Stimulated activated CD8-positive, alpha-beta memory T cell treated with anti-CD3 and anti-CD28 coated beads, Interleukin-15, amount 100 ng/mL, for 48 hours (primary cell): ENCODE measurements around the gene VWC2L.

Experiments
- DNase-seq, 2 donors: peaks; one replicate each; pipeline ENCODE4 v3.0.0-alpha.2; 2020; ENCODE audit warnings: low read depth in 2 of 2

The VWC2L gene

GRCh38 chr2:214465363-214466146 lies 54.7 kb downstream of the VWC2L start:
- no peak for DNase-seq

DNA sequence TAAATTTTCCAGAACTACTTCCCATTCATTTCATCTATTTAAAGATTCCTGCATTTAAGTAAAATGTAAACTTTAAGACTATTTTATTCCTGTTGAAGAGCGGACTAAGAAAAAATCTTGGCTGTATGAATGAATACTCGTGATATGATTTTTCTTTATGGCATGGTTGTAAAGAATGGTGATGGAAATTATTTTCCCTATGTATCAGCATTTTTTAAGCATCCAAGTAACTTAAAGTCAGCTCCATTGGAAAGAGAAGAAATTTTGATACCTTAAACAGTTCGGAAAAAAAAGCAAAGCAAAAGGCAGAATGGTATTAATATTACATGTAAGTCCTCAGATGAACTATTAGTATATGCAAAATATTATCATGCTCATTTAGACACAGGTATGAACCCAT lies 58.9 kb downstream of the VWC2L start:
- DNase-seq: no peak

- no peak for DNase-seq
These were observed 60.5 kb downstream of the VWC2L start for GRCh38 chr2:214471382-214471781.

DNA sequence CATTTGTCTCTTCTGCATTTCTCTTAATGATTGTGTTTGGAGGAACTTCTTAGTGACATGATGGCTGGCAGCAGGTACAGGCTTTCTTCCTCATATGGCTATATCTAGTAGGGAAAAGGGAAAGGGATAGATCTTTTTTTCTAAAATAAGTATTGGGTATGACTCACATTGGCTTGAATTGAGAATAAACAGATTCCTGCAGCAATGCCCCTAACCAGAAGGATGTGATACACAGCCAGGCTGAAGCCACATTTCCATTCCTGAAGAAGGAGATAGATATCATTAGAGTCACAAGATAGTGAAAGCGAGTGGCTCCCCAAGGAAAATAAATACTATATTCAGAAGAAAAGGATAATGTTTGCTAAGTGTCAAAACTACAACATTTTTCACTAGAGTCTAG lies 61.1 kb downstream of the VWC2L start:
- no peak for DNase-seq

- no peak for DNase-seq
These were observed 66.5 kb downstream of the VWC2L start for GRCh38 chr2:214477305-214477704.

DNA sequence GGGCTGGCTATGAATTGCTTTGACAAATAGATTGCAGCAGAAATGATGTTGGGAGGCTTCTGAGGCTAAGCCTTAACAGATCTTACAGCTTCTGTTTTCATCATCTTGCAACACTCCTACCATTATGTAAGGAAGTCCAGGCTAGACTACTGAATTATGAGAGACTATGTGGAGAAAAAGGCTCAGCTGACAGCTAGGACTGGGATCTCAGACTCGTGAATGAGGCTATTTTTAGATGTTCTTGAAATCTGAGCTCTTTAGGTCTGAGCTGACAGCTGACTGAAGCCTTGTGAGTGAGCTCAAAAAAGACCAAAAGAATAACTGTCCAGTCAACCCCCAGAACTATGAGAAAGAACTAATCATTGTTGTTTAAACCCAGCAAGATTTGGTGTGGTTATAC lies 70.3 kb downstream of the VWC2L start:
- DNase-seq: no peak

DNA sequence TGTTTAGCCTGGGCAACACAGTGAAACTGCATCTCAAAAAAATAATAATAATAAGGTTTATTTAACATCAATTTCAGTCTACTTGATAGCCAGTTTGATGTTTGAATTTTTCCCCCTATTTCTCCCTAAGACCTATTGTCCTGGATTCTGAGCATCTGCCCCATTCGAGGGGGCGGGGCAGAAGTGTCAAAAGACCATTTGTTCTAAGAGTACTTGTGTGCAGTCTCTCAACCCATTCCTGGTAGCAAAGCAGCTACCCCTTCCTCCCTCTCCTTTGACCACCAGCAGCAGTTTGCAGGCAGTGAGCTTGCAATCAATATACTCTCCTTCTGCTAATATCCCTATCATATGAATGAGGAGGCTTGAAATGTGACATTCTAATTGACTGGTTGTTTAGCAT lies 71.9 kb downstream of the VWC2L start:
- DNase-seq: no peak

DNA sequence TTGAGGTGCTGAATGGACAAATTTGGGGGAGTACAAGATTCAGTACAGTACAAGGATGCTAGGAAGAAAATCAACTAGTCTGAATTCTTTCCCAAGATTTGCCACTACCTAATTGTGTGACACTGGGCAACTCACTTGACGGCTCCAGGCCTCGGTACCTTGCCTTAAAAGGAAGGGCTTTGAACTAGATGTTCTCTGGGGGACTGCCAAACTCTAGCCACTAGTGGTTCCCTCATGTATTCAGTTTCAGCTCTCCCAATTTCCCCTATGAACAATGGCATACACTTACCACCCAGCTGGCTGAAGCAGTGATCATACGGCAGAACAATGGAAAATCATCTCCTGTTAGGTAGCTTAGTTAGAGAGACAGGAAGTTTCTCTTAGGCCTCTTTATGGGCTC lies 73.4 kb downstream of the VWC2L start:
- no peak for DNase-seq

DNA sequence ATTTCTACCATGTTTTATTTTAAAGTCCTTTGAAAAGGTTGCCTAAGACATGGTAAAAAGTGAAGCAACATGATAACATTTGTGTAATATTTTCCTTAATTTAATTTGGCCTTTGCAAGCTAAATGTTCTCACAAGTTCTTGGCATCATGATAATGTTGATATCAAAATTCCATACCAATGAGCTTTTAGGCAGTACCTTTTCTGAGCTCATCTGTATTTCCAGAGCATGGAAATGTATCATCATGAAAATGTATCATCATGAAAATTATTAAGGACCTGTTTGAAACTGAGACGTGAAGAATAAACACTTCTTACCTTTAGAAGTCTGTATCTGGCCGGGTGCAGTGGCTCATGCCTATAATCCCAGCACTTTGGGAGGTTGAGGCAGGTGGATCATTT lies 73.8 kb downstream of the VWC2L start:
- no peak for DNase-seq

- DNase-seq: no peak
These were observed 78.3 kb downstream of the VWC2L start for GRCh38 chr2:214489181-214489580.

DNA sequence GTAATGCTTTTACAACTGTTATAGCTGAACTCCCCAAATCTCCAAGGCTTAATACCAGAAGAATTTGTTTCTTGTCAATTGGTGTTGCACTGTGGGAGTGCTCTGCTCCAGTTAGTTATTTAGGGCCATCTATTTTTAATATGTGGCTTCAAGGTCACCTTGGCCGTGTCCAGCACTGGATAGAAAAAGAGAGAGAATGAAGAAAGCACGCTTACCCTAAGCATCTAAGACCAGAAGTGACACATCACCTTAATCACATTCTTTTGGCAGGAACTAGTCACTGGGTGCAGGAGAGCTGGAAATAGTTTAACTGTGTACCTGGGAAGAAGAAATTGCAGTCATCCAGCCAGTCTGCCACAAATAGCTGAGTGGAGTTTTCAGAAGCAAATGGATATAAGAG lies 78.8 kb downstream of the VWC2L start:
- no peak for DNase-seq

- no peak for DNase-seq
These were observed 81.3 kb downstream of the VWC2L start for GRCh38 chr2:214492152-214492551.

- no peak for DNase-seq
These were observed 81.8 kb downstream of the VWC2L start for GRCh38 chr2:214492608-214493007.

DNA sequence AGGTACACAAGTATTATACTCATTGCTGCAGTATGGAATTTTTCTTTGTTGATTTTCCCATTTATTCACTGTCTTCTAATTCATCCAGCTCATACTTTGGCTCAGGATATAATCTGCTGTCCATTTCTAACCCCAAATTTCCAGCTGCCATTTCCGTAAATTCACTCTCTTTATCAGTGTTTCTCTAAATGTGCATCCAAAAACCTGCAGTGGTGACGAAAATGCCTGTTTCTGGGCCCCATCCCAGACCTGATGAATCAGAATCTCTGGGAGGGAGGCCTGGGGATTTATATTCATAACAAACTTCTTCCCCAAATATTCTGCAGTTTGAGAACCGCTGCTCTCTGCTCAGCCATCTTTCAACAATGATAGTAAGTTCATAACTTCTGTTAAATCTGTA lies 86.6 kb downstream of the VWC2L start:
- no peak for DNase-seq

GRCh38 chr2:214503568-214503967 lies 92.7 kb downstream of the VWC2L start:
- no peak for DNase-seq

DNA sequence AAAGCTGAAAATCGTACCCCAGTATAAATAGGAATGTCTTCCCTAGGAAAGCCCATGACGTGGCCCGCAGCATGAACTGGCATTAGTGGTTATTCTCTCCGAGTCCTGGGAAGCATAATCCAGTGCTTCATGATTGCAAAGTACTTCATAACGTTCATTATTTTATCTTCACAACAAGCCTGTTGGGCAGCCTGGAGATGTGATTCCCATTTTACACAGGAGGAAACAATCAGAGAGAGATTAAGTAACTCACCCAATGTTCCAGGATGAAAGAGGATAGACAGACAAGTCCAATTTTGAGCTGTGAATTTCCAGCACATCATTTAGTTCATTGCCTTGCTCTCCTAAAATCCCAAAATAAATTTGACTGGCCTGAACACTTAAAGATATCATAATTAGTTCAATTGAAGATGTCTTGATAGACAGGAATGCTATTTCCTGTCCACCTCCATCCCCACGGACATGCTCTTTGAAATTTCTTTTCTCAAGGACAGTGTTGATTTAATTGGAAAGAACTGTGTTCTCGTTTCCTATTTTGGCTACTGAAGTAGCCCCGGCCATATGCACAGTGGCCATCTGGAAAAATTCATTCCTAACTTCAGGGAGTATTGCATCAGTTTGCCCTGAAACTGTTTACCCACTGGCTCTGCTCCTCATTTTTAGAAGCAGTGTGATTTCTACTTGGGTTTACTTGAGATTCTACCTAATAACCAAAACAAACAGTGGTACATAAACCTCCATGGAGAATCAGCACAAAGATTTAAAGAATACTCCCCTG lies 93.9 kb downstream of the VWC2L start:
- no peak for DNase-seq

DNA sequence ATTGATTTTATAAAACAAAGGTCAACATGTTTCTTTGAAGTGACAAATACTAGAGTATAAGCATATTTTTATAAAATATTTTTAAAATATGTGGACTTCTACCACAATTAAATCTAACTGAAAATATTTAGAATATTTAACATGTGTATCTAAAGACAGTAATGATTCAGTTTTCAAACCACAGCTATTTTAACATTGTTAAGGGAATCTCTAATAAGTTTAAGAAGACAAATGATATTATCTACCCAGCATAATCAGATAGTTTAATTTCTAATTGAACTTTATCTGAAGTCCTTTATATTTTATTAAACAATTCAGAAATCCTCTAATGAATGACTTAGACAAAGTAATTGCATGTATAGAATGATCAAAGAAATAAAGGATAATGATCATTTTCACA lies 96.2 kb downstream of the VWC2L start:
- no peak for DNase-seq

DNA sequence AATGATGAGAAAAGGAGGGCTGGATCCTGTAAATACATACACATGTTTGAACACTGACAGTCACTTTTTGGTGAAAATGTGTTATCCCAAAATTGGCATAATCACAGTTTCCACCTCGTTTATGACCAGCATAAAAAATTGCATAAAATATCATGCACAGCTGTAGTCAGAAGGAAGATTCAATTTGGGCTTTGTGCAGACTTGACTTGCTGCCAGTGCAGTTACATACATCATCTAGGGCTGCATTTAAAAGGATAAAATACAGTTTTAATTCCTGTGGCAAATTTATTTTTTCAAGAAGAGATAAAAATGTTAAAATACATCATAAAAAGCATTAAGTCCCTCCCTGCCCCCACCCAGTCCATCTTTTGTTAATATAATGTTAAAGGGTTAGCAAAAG lies 103.8 kb downstream of the VWC2L start:
- no peak for DNase-seq

GRCh38 chr2:214515111-214515510 lies 104.3 kb downstream of the VWC2L start:
- no peak for DNase-seq

DNA sequence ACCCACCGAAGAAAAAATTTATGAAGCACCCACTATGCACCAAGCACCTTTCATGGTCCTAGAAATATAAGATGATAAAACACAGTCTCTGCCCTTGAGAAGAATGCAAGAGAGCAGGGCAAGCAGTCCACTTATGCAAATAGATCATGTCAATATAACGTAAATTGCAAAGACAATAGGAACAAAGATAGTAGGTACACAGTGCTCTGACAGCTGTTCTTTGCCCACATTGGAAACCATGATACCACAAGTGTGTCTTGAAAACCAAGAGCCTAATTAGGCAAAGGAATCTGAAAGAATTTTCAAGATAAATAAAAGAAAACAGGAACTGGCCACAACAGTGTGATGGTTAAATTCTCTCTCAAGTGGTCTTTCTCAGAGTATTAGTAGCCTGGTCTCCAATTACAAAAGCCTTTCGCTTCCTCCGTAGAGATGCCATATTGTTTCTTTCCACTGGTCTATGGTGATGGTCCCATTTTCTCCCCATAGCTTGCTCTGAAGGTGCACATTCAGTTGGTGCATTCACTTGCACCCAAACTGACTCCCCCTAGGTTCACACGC lies 108.5 kb downstream of the VWC2L start:
- no peak for DNase-seq

DNA sequence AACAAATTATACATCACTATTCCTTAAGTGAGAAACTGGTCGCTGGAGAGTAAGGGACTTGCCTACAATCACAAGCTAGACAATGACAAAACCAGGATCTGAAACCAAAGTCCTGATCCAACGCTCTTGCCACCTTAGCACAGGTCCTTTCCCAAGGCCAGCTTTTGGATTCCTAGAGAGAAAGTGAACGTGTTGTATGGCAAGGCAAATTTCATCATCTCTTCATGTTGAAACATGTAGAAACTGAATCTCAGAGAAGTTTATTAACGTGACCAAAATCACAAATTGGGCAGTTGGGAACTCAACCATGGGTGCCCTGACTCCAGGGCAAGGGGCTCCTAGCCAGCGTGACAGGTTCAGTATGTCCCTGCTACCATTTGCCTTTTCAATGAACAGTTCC lies 118.2 kb downstream of the VWC2L start:
- no peak for DNase-seq

DNA sequence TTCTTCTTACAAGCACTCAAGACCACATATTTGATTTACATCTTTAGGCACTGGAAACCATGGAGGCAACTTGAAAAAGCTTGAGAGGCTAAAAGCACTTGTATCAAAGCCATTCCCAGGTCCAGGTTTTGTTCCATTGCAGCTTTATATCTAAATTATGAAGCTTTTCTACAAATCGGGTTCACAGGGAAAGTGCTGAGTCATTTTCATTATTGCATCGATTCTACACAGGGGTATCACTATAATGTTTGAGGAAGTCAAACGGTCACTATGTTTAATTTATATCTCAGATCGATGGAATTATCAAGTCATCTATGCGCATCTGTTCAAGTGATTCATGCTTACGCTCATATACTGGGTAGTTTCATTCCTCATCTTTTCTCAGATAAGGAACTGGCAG lies 118.7 kb downstream of the VWC2L start:
- no peak for DNase-seq

GRCh38 chr2:214533541-214533940 lies 122.7 kb downstream of the VWC2L start:
- no peak for DNase-seq
